Karpas-422 (cell line): ENCODE results near the gene WDR31. TPM values are rescaled to one million over a fixed set of nuclear protein-coding genes. Genes with fewer than 3 reads are reported as not detected.

Source experiments
- DNase-seq: peaks from one replicate; pipeline ENCODE4 v3.0.0-alpha.2; 2015
- H2AFZ ChIP-seq: fragments of 200-600 bp; sonication (generic); 2 replicates; pipeline ENCODE4 v1.6.1; 2014; ENCODE audit warnings: antibody characterized with exemption, low read length, mixed read lengths
- H3K27ac ChIP-seq: fragments of 200-600 bp; sonication (generic); 2 replicates; pipeline ENCODE4 v1.5.1; 2014; ENCODE audit warnings: mild to moderate bottlenecking, low read length, moderate library complexity
- H3K27me3 ChIP-seq: fragments of 200-600 bp; sonication (generic); 2 replicates; pipeline ENCODE4 v1.6.1; 2014; ENCODE audit warnings: low read length, mixed read lengths
- H3K36me3 ChIP-seq: fragments of 200-600 bp; sonication (generic); 2 replicates; pipeline ENCODE4 v1.6.1; 2014; ENCODE audit warnings: low read length, mixed read lengths; ENCODE audit not compliant: insufficient read depth
- H3K4me1 ChIP-seq: fragments of 200-600 bp; sonication (generic); 2 replicates; pipeline ENCODE4 v1.6.1; 2014; ENCODE audit warnings: mild to moderate bottlenecking, low read length, mixed read lengths
- H3K4me2 ChIP-seq: fragments of 200-600 bp; sonication (generic); 2 replicates; pipeline ENCODE4 v1.6.1; 2014; ENCODE audit warnings: low read length, low read depth, mild to moderate bottlenecking; ENCODE audit not compliant: poor library complexity, severe bottlenecking
- H3K4me3 ChIP-seq: fragments of 200-600 bp; sonication (generic); 2 replicates; pipeline ENCODE4 v1.5.1; 2014; ENCODE audit warnings: mild to moderate bottlenecking, antibody characterized with exemption, low read length, mixed read lengths
- H3K79me2 ChIP-seq: fragments of 200-600 bp; sonication (generic); 2 replicates; pipeline ENCODE4 v1.6.1; 2014; ENCODE audit warnings: mild to moderate bottlenecking, low read length, mixed read lengths
- H3K9ac ChIP-seq: fragments of 200-600 bp; sonication (generic); 2 replicates; pipeline ENCODE4 v1.6.0; 2014; ENCODE audit warnings: low read length
- H3K9me2 ChIP-seq: fragments of 200-600 bp; sonication (generic), shearing (Covaris generic); replicated peaks from 2 replicates; pipeline ENCODE4 v1.6.0; 2014; ENCODE audit warnings: mild to moderate bottlenecking, low read length, moderate library complexity; ENCODE audit not compliant: insufficient read depth
- H3K9me3 ChIP-seq: fragments of 300-700, 200-600 bp; sonication (generic); 2 replicates; pipeline ENCODE4 v1.6.1; 2014; ENCODE audit warnings: low read length, mixed read lengths
- H4K20me1 ChIP-seq: fragments of 200-600 bp; sonication (generic); 2 replicates; pipeline ENCODE4 v1.6.1; 2014; ENCODE audit warnings: mild to moderate bottlenecking, antibody characterized with exemption, low read length, low read depth; ENCODE audit not compliant: insufficient read depth
- total RNA-seq: library from RNA; depleted of rRNA; stranded (reverse); fragments of >200 nt; shearing (Covaris generic); gene quantifications from 2 replicates; pipeline ENCODE4 v1.2.3, GENCODE V29; 2014; ENCODE audit warnings: low replicate concordance; rRNA removed

Gene WDR31
- total RNA-seq, 1 experiment from 2014 or later, result 0.56 TPM

DNA sequence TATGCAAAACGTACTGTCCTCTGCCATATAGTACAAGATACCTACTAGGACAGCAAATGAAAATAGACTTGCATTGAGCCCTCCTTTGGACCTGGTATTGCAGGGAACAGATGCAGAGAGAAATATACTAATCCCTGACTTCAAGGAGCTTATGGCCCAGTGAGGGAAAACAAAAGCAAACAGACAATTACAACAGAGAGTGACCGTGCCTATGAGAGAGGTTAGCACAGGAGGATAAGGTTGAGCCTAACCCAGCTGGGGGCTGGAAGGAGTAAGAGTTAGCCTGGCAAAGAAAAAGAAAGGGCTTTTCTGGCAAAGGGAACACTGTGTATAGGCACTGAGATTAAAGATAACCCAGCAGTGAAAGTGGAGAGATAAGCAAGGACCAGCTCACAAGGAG, 70.2 kb downstream of the WDR31 start:
- Histone ChIP-seq H3K4me1 (peaks cover 8% of the 10 kb centered on the region), H3K4me3 (no peak overlapping the region), H3K79me2 (peaks cover 18% of the 10 kb centered on the region), H3K36me3 (peaks cover 34% of the 10 kb centered on the region), H3K9me2 (no peaks in the 10 kb centered on the region), H3K27ac (no peak overlapping the region), H3K4me2 (no peak overlapping the region), H2AFZ (no peak overlapping the region), H3K9me3 (no peaks in the 10 kb centered on the region), H4K20me1 (no peaks in the 10 kb centered on the region), H3K27me3 (no peaks in the 10 kb centered on the region), H3K9ac (no peak overlapping the region)
- no peak for DNase-seq

- no peaks in the 10 kb centered on the region for H3K27me3 ChIP-seq
- peaks cover 34% of the 10 kb centered on the region for H3K36me3 ChIP-seq
- no peaks in the 10 kb centered on the region for H3K9me3 ChIP-seq
- H3K9me2 ChIP-seq, result no peaks in the 10 kb centered on the region
- peaks cover 13% of the 10 kb centered on the region for H3K79me2 ChIP-seq
- H3K27ac ChIP-seq, result no peak overlapping the region
- no peak overlapping the region for H3K4me3 ChIP-seq
- no peak overlapping the region for H3K4me2 ChIP-seq
- H3K9ac ChIP-seq, result no peak overlapping the region
- no peak overlapping the region for H2AFZ ChIP-seq
- H3K4me1 ChIP-seq, result peaks cover 8% of the 10 kb centered on the region
- no peaks in the 10 kb centered on the region for H4K20me1 ChIP-seq
- no peak for DNase-seq
Observed at GRCh38 chr9:113269355-113269754, 70.7 kb downstream of the WDR31 start.

GRCh38 chr9:113267911-113268566, 72.0 kb downstream of the WDR31 start:
- no peaks in the 10 kb centered on the region for H4K20me1 ChIP-seq
- H3K4me1 ChIP-seq, result no peaks in the 10 kb centered on the region
- peaks cover under 1% of the 10 kb centered on the region; the same call in 1 of the 2 replicates for H3K79me2 ChIP-seq
- H3K9me3 ChIP-seq, result no peaks in the 10 kb centered on the region
- no peak overlapping the region for H3K4me2 ChIP-seq
- H2AFZ ChIP-seq, result no peak overlapping the region
- H3K27me3 ChIP-seq, result no peaks in the 10 kb centered on the region
- H3K9me2 ChIP-seq, result no peaks in the 10 kb centered on the region
- no peak for DNase-seq
- H3K4me3 ChIP-seq, result no peak overlapping the region
- peaks cover 33% of the 10 kb centered on the region for H3K36me3 ChIP-seq
- H3K27ac ChIP-seq, result no peak overlapping the region
- H3K9ac ChIP-seq, result no peak overlapping the region

DNA sequence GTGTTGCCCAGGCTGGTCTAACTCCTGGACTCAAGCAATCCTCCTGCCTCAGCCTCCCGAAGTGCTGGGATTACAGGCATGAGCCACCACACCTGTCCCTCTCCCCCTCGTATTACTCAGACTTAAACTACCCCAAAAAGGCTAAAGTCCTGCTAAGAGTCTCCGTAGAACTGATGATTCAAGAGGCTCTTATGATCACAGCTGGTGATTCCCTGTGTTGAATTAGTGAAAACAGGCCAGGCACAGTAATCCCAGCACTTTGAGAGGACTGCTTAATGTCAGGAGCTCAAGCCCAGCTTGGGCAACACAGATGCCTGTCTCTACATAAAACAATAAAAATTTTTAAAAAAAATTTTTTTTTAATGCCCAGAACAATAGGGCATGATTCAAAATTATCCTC, 73.9 kb downstream of the WDR31 start:
- no peak overlapping the region for H2AFZ ChIP-seq
- peaks cover 26% of the 10 kb centered on the region for H3K36me3 ChIP-seq

More for the DNA sequence above, 73.9 kb downstream of the WDR31 start:
- Histone ChIP-seq H3K27ac (no peak overlapping the region), H3K4me3 (no peak overlapping the region), H3K27me3 (no peaks in the 10 kb centered on the region), H3K4me1 (no peaks in the 10 kb centered on the region), H3K9me3 (no peaks in the 10 kb centered on the region), H3K79me2 (no peaks in the 10 kb centered on the region), H4K20me1 (no peaks in the 10 kb centered on the region), H3K9me2 (no peaks in the 10 kb centered on the region), H3K4me2 (no peak overlapping the region), H3K9ac (no peak overlapping the region)
- DNase-seq, result no peak

Other genes with a start within 250 kb of the WDR31 start
- 0.26 and 0.83 TPM in 2 replicates for gene SLC31A2, start 189.3 kb downstream of the WDR31 start, total RNA-seq
- gene FKBP15, start 119.0 kb downstream of the WDR31 start, total RNA-seq, result 23.5 and 65.1 TPM in 2 replicates
- 8.7 and 13.5 TPM in 2 replicates for gene SLC31A1, start 118.7 kb downstream of the WDR31 start, total RNA-seq
- 33.4 and 36.0 TPM in 2 replicates for gene CDC26, start 64.7 kb downstream of the WDR31 start, total RNA-seq
- gene PRPF4, start 64.6 kb downstream of the WDR31 start, total RNA-seq, result 22.2 and 24.4 TPM in 2 replicates
- not detected in 2 replicates for gene RNF183, start 36.9 kb downstream of the WDR31 start, total RNA-seq
- gene BSPRY, start 9.3 kb upstream of the WDR31 start, total RNA-seq, result not detected in 2 replicates
- gene HDHD3, start 36.7 kb upstream of the WDR31 start, total RNA-seq, result 11.6 and 16.4 TPM in 2 replicates
- gene ALAD, start 61.0 kb upstream of the WDR31 start, total RNA-seq, result 18.1 and 21.0 TPM in 2 replicates
- 65.7 and 105 TPM in 2 replicates for gene POLE3, start 70.4 kb upstream of the WDR31 start, total RNA-seq
- 0.82 and 2.2 TPM in 2 replicates for gene C9orf43, start 70.5 kb upstream of the WDR31 start, total RNA-seq
- 1.3 and 5.0 TPM in 2 replicates for gene RGS3, start 123.5 kb upstream of the WDR31 start, total RNA-seq